NT2/D1 (cell line): Measurements from ENCODE around the gene DCANP1.

ENCODE experiments used
- DNase-seq: peaks from one replicate; pipeline ENCODE4 v3.0.0-alpha.2; 2011; ENCODE audit warnings: low read depth, low spot score
- H3K27me3 ChIP-seq: 2 replicates; pipeline ENCODE4 v1.6.0; 2011; ENCODE audit warnings: mild to moderate bottlenecking; ENCODE audit not compliant: insufficient read length, insufficient read depth
- H3K36me3 ChIP-seq: 2 replicates; pipeline ENCODE4 v1.6.1; 2011; ENCODE audit warnings: mild to moderate bottlenecking, low read length, mixed read lengths; ENCODE audit not compliant: insufficient read depth, insufficient read length
- H3K4me1 ChIP-seq: 2 replicates; pipeline ENCODE4 v1.5.1; 2011; ENCODE audit not compliant: insufficient read depth, insufficient read length
- H3K4me3 ChIP-seq: 2 replicates; pipeline ENCODE4 v1.5.1; 2011; ENCODE audit warnings: low read depth; ENCODE audit not compliant: insufficient read length
- H3K9ac ChIP-seq: 2 replicates; pipeline ENCODE4 v1.6.0; 2011; ENCODE audit warnings: low read depth; ENCODE audit not compliant: insufficient read length
- H3K9me3 ChIP-seq: 2 replicates; pipeline ENCODE4 v1.5.1; 2011; ENCODE audit warnings: mild to moderate bottlenecking, low read length; ENCODE audit not compliant: insufficient read depth
- SUZ12 ChIP-seq: IDR thresholded peaks from 2 replicates; pipeline ENCODE4 v1.6.1; 2011; ENCODE audit not compliant: insufficient read length, insufficient read depth; ENCODE audit errors: extremely low read depth
- YY1 ChIP-seq: IDR thresholded peaks from 2 replicates; pipeline ENCODE4 v1.6.1; 2011; ENCODE audit not compliant: insufficient read length, insufficient read depth
- ZNF274 ChIP-seq: IDR thresholded peaks from 2 replicates; pipeline ENCODE4 v1.6.1; 2011; ENCODE audit warnings: mild to moderate bottlenecking, low read depth, low read length

The DCANP1 gene

GRCh38 chr5:135438636-135439221 is 8.4 kb downstream of the DCANP1 start:
- DNase-seq, result no peak
- H3K4me1 ChIP-seq, result peaks cover 9% of the 10 kb centered on the region
- H3K4me3 ChIP-seq, result no peak overlapping the region
- H3K36me3 ChIP-seq, result no peaks in the 10 kb centered on the region
- no peaks in the 10 kb centered on the region for H3K27me3 ChIP-seq
- H3K9ac ChIP-seq, result no peak overlapping the region
- no peak for TF ChIP-seq SUZ12
- no peak for TF ChIP-seq YY1
- no peak for TF ChIP-seq ZNF274
- no peaks in the 10 kb centered on the region for H3K9me3 ChIP-seq

- no peak overlapping the region for H3K9ac ChIP-seq
- no peak for TF ChIP-seq SUZ12
- no peak for TF ChIP-seq YY1
- TF ChIP-seq ZNF274, result no peak
- no peaks in the 10 kb centered on the region for H3K9me3 ChIP-seq
- H3K4me3 ChIP-seq, result no peak overlapping the region
- no peaks in the 10 kb centered on the region for H3K36me3 ChIP-seq
- no peaks in the 10 kb centered on the region for H3K27me3 ChIP-seq
- DNase-seq, result no peak
- peaks cover 9% of the 10 kb centered on the region for H3K4me1 ChIP-seq
Observed at GRCh38 chr5:135437796-135438560, 9.2 kb downstream of the DCANP1 start.

GRCh38 chr5:135437422-135437795 is 9.7 kb downstream of the DCANP1 start:
- Histone ChIP-seq H3K36me3 (no peaks in the 10 kb centered on the region), H3K9me3 (no peaks in the 10 kb centered on the region), H3K9ac (no peak overlapping the region), H3K27me3 (no peaks in the 10 kb centered on the region), H3K4me1 (peaks cover 7% of the 10 kb centered on the region), H3K4me3 (no peak overlapping the region)
- TF ChIP-seq ZNF274, result no peak
- no peak for TF ChIP-seq SUZ12
- TF ChIP-seq YY1, result no peak
- DNase-seq, result no peak

DNA sequence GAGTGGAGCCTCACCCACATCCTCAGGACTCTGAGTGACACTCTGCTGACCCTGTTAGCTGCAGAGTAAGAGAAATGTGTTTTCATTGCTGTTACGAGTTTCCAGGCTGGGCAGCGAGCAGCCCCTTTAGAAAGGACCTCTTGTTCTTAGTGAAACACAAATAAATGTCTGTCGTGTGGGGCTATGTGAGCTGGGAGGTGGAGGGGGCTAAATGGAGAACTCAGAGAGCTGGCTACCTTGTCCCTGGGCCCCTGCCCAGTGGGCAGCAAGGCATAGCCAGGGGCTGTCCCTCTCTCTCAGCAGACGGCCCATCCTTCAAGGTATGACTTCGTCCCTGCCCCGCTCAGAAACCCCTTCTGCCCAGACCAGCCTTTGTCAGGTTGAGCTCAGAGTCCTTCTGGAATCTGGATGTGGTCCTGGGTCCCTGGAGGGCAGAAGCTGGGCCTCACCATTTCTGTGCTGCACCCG is 10.2 kb downstream of the DCANP1 start:
- peaks cover 6% of the 10 kb centered on the region for H3K4me1 ChIP-seq
- TF ChIP-seq ZNF274 (no peak), YY1 (no peak), SUZ12 (no peak)
- H3K36me3 ChIP-seq, result no peaks in the 10 kb centered on the region
- H3K27me3 ChIP-seq, result no peaks in the 10 kb centered on the region
- no peak overlapping the region for H3K9ac ChIP-seq
- no peaks in the 10 kb centered on the region for H3K9me3 ChIP-seq
- H3K4me3 ChIP-seq, result no peak overlapping the region
- DNase-seq, result no peak

GRCh38 chr5:135435467-135436330 is 11.4 kb downstream of the DCANP1 start:
- TF ChIP-seq SUZ12, result no peak
- TF ChIP-seq ZNF274, result no peak
- TF ChIP-seq YY1, result no peak
- H3K9me3 ChIP-seq, result no peaks in the 10 kb centered on the region
- H3K4me1 ChIP-seq, result peaks cover 6% of the 10 kb centered on the region
- H3K27me3 ChIP-seq, result no peaks in the 10 kb centered on the region
- no peaks in the 10 kb centered on the region for H3K36me3 ChIP-seq
- no peak overlapping the region for H3K4me3 ChIP-seq
- H3K9ac ChIP-seq, result no peak overlapping the region
- DNase-seq, result no peak

- TF ChIP-seq SUZ12 (no peak), YY1 (no peak)
- no peak overlapping the region for H3K4me3 ChIP-seq
- H3K9me3 ChIP-seq, result no peaks in the 10 kb centered on the region
- H3K36me3 ChIP-seq, result no peaks in the 10 kb centered on the region
- H3K4me1 ChIP-seq, result peaks cover 6% of the 10 kb centered on the region
- H3K9ac ChIP-seq, result no peak overlapping the region
- no peak for DNase-seq
- H3K27me3 ChIP-seq, result no peaks in the 10 kb centered on the region
Observed at GRCh38 chr5:135434591-135435466, 12.3 kb downstream of the DCANP1 start.
